DND-41 (cell line): ENCODE data around the gene UBR1.

Experiments used
- CTCF ChIP-seq: IDR thresholded peaks from 2 replicates; pipeline ENCODE4 v1.5.1; 2012; ENCODE audit warnings: borderline replicate concordance, low read length, moderate library complexity, mild to moderate bottlenecking; ENCODE audit not compliant: poor library complexity, severe bottlenecking; ENCODE audit errors: extremely low read depth
- EZH2 ChIP-seq: IDR thresholded peaks from 3 replicates; pipeline ENCODE4 v1.6.1; 2012; ENCODE audit warnings: borderline replicate concordance, low read depth, mild to moderate bottlenecking, moderate library complexity, low read length, inconsistent platforms; ENCODE audit not compliant: severe bottlenecking

- TF ChIP-seq CTCF, result no peak
- TF ChIP-seq EZH2, result no peak
Measured at GRCh38 chr15:43100971-43101370, 4.9 kb downstream of the UBR1 start.
